ENCODE measurements around the gene INHBB.

The INHBB gene

DNA sequence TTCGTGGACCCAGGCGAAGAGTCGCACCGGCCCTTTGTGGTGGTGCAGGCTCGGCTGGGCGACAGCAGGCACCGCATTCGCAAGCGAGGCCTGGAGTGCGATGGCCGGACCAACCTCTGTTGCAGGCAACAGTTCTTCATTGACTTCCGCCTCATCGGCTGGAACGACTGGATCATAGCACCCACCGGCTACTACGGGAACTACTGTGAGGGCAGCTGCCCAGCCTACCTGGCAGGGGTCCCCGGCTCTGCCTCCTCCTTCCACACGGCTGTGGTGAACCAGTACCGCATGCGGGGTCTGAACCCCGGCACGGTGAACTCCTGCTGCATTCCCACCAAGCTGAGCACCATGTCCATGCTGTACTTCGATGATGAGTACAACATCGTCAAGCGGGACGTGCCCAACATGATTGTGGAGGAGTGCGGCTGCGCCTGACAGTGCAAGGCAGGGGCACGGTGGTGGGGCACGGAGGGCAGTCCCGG lies 3.5 kb downstream of the INHBB start:
- Histone ChIP-seq H3K4me3 (ENCODE audit: insufficient read depth, low read length, poor library complexity, severe bottlenecking) (no peak overlapping the region), H3K27me3 (ENCODE audit: low read length) (no peaks in the 10 kb centered on the region; the same call in 1 of the 2 replicates), H3K4me2 (ENCODE audit: low read depth, low read length, poor library complexity, severe bottlenecking) (no peak overlapping the region), H3K79me2 (ENCODE audit: insufficient read depth, low read length) (no peaks in the 10 kb centered on the region), H2AFZ (ENCODE audit: low read depth, low read length, severe bottlenecking) (no peak overlapping the region), H3K27ac (ENCODE audit: low read depth, low read length) (no peak overlapping the region), H4K20me1 (ENCODE audit: low read depth, low read length) (no peaks in the 10 kb centered on the region), H3K36me3 (ENCODE audit: low read length) (no peaks in the 10 kb centered on the region), H3K9ac (ENCODE audit: low read length) (no peak overlapping the region), H3K9me3 (ENCODE audit: insufficient read depth, low read length) (no peaks in the 10 kb centered on the region), H3F3A (ENCODE audit: insufficient read depth) (no peaks in the 10 kb centered on the region), H3K9me2 (replicated peaks; ENCODE audit: insufficient read depth, low read length) (no peaks in the 10 kb centered on the region)
- TF ChIP-seq, protein P1, sequence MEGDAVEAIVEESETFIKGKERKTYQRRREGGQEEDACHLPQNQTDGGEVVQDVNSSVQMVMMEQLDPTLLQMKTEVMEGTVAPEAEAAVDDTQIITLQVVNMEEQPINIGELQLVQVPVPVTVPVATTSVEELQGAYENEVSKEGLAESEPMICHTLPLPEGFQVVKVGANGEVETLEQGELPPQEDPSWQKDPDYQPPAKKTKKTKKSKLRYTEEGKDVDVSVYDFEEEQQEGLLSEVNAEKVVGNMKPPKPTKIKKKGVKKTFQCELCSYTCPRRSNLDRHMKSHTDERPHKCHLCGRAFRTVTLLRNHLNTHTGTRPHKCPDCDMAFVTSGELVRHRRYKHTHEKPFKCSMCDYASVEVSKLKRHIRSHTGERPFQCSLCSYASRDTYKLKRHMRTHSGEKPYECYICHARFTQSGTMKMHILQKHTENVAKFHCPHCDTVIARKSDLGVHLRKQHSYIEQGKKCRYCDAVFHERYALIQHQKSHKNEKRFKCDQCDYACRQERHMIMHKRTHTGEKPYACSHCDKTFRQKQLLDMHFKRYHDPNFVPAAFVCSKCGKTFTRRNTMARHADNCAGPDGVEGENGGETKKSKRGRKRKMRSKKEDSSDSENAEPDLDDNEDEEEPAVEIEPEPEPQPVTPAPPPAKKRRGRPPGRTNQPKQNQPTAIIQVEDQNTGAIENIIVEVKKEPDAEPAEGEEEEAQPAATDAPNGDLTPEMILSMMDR (IDR thresholded peaks at IDR 0.05; ENCODE audit: insufficient read depth, low read length, poor library complexity, severe bottlenecking), result no peak
- TF ChIP-seq EZH2phosphoT487 (conservative IDR thresholded peaks at IDR 0.05; ENCODE audit: low read length), result no peak

GRCh38 chr2:120350080-120350479 lies 4.1 kb downstream of the INHBB start:
- H4K20me1 ChIP-seq (ENCODE audit: low read depth, low read length), result no peaks in the 10 kb centered on the region
- no peak overlapping the region for H3K27ac ChIP-seq (ENCODE audit: low read depth, low read length)
- H3K4me2 ChIP-seq (ENCODE audit: low read depth, low read length, poor library complexity, severe bottlenecking), result no peak overlapping the region
- H2AFZ ChIP-seq (ENCODE audit: low read depth, low read length, severe bottlenecking), result no peak overlapping the region
- no peaks in the 10 kb centered on the region for H3K36me3 ChIP-seq (ENCODE audit: low read length)
- no peaks in the 10 kb centered on the region for H3K9me2 ChIP-seq (replicated peaks; ENCODE audit: insufficient read depth, low read length)
- no peaks in the 10 kb centered on the region for H3K9me3 ChIP-seq (ENCODE audit: insufficient read depth, low read length)
- TF ChIP-seq, protein P1 (IDR thresholded peaks at IDR 0.05; ENCODE audit: insufficient read depth, low read length, poor library complexity, severe bottlenecking), result no peak
- TF ChIP-seq EZH2phosphoT487 (conservative IDR thresholded peaks at IDR 0.05; ENCODE audit: low read length), result no peak
- H3K9ac ChIP-seq (ENCODE audit: low read length), result no peak overlapping the region
- no peaks in the 10 kb centered on the region for H3K79me2 ChIP-seq (ENCODE audit: insufficient read depth, low read length)
- H3K27me3 ChIP-seq (ENCODE audit: low read length), result no peaks in the 10 kb centered on the region; the same call in 1 of the 2 replicates
- H3F3A ChIP-seq (ENCODE audit: insufficient read depth), result no peaks in the 10 kb centered on the region
- no peak overlapping the region for H3K4me3 ChIP-seq (ENCODE audit: insufficient read depth, low read length, poor library complexity, severe bottlenecking)

DNA sequence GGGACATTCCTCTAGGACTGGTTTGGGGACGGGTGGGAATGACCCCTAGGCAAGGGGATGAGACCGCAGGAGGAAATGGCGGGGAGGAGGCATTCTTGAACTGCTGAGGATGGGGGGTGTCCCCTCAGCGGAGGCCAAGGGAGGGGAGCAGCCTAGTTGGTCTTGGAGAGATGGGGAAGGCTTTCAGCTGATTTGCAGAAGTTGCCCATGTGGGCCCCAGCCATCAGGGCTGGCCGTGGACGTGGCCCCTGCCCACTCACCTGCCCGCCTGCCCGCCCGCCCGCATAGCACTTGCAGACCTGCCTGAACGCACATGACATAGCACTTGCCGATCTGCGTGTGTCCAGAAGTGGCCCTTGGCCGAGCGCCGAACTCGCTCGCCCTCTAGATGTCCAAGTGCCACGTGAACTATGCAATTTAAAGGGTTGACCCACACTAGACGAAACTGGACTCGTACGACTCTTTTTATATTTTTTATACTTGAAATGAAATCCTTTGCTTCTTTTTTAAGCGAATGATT lies 4.9 kb downstream of the INHBB start:
- no peaks in the 10 kb centered on the region for H4K20me1 ChIP-seq (ENCODE audit: low read depth, low read length)
- no peaks in the 10 kb centered on the region for H3F3A ChIP-seq (ENCODE audit: insufficient read depth)
- no peaks in the 10 kb centered on the region for H3K79me2 ChIP-seq (ENCODE audit: insufficient read depth, low read length)
- no peak overlapping the region for H3K27ac ChIP-seq (ENCODE audit: low read depth, low read length)
- no peak overlapping the region for H3K4me2 ChIP-seq (ENCODE audit: low read depth, low read length, poor library complexity, severe bottlenecking)
- no peak overlapping the region for H3K4me3 ChIP-seq (ENCODE audit: insufficient read depth, low read length, poor library complexity, severe bottlenecking)
- no peaks in the 10 kb centered on the region for H3K9me2 ChIP-seq (replicated peaks; ENCODE audit: insufficient read depth, low read length)
- no peak overlapping the region for H3K9ac ChIP-seq (ENCODE audit: low read length)
- H3K9me3 ChIP-seq (ENCODE audit: insufficient read depth, low read length), result no peaks in the 10 kb centered on the region
- H2AFZ ChIP-seq (ENCODE audit: low read depth, low read length, severe bottlenecking), result no peak overlapping the region
- no peaks in the 10 kb centered on the region for H3K36me3 ChIP-seq (ENCODE audit: low read length)
- H3K27me3 ChIP-seq (ENCODE audit: low read length), result no peaks in the 10 kb centered on the region; the same call in 1 of the 2 replicates
- TF ChIP-seq EZH2phosphoT487 (conservative IDR thresholded peaks at IDR 0.05; ENCODE audit: low read length), result no peak
- TF ChIP-seq, protein P1 (IDR thresholded peaks at IDR 0.05; ENCODE audit: insufficient read depth, low read length, poor library complexity, severe bottlenecking), result no peak

Data from SU-DHL-6 (cell line).